NT2/D1 (cell line): ENCODE results near the gene ISOC2.

Experiments used
- DNase-seq: peaks from one replicate; pipeline ENCODE4 v3.0.0-alpha.2; 2011; ENCODE audit warnings: low read depth, low spot score
- H3K27me3 ChIP-seq: 2 replicates; pipeline ENCODE4 v1.6.0; 2011; ENCODE audit warnings: mild to moderate bottlenecking; ENCODE audit not compliant: insufficient read length, insufficient read depth
- H3K36me3 ChIP-seq: 2 replicates; pipeline ENCODE4 v1.6.1; 2011; ENCODE audit warnings: mild to moderate bottlenecking, low read length, mixed read lengths; ENCODE audit not compliant: insufficient read depth, insufficient read length
- H3K4me1 ChIP-seq: 2 replicates; pipeline ENCODE4 v1.5.1; 2011; ENCODE audit not compliant: insufficient read depth, insufficient read length
- H3K4me3 ChIP-seq: 2 replicates; pipeline ENCODE4 v1.5.1; 2011; ENCODE audit warnings: low read depth; ENCODE audit not compliant: insufficient read length
- H3K9ac ChIP-seq: 2 replicates; pipeline ENCODE4 v1.6.0; 2011; ENCODE audit warnings: low read depth; ENCODE audit not compliant: insufficient read length
- H3K9me3 ChIP-seq: 2 replicates; pipeline ENCODE4 v1.5.1; 2011; ENCODE audit warnings: mild to moderate bottlenecking, low read length; ENCODE audit not compliant: insufficient read depth
- SUZ12 ChIP-seq: IDR thresholded peaks from 2 replicates; pipeline ENCODE4 v1.6.1; 2011; ENCODE audit not compliant: insufficient read length, insufficient read depth; ENCODE audit errors: extremely low read depth
- YY1 ChIP-seq: IDR thresholded peaks from 2 replicates; pipeline ENCODE4 v1.6.1; 2011; ENCODE audit not compliant: insufficient read length, insufficient read depth
- ZNF274 ChIP-seq: IDR thresholded peaks from 2 replicates; pipeline ENCODE4 v1.6.1; 2011; ENCODE audit warnings: mild to moderate bottlenecking, low read depth, low read length

The ISOC2 gene, protein sequence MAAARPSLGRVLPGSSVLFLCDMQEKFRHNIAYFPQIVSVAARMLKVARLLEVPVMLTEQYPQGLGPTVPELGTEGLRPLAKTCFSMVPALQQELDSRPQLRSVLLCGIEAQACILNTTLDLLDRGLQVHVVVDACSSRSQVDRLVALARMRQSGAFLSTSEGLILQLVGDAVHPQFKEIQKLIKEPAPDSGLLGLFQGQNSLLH

GRCh38 chr19:55461259-55461973 lies at the start of gene ISOC2:
TSS of gene ISOC2 (minus strand) at chr19:55461642. CDS start at chr19:55456486, 5,156 bp downstream.
- peaks cover 21% of the 10 kb centered on the region for H3K4me1 ChIP-seq
- peak; percentile 98 for DNase-seq
- peak within 1 kb of the TSS; percentile 67 for H3K9ac ChIP-seq
- no peaks in the 10 kb centered on the region for H3K36me3 ChIP-seq
- H3K27me3 ChIP-seq = peaks cover 58% of the 10 kb centered on the region
- no peaks in the 10 kb centered on the region for H3K9me3 ChIP-seq
- H3K4me3 ChIP-seq = peak within 1 kb of the TSS; percentile 75
- no peak for TF ChIP-seq ZNF274
- no peak for TF ChIP-seq YY1
- no peak for TF ChIP-seq SUZ12

DNA sequence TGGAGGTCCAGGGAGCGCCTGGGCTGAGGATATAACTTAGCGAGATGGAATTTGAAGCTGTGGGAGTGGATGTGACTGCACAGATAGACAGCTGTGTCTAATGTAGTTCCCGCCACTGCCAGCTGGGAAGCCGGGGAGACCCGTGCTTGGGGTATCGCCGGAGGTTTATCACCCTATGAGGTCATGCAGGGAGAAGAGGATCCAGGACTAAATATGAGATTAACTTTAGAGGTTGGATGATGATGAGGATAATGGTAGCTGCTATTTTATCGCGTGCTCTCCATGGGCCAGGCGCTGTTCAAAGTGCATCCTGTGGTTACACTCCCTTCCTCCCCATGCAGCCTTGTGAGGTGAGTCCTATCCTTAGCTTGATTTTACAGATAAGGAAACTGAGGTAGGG lies 46.7 kb upstream of the ISOC2 start:
- Histone ChIP-seq H3K4me1 (no peaks in the 10 kb centered on the region), H3K27me3 (peaks cover 17% of the 10 kb centered on the region), H3K36me3 (no peaks in the 10 kb centered on the region), H3K9ac (no peak overlapping the region), H3K9me3 (peaks cover 12% of the 10 kb centered on the region; the same call in 1 of the 2 replicates), H3K4me3 (no peak overlapping the region)
- no peak for TF ChIP-seq YY1
- TF ChIP-seq ZNF274 = no peak
- no peak for TF ChIP-seq SUZ12
- no peak for DNase-seq

- TF ChIP-seq SUZ12 (no peak), YY1 (no peak), ZNF274 (no peak)
- H3K9ac ChIP-seq = no peak overlapping the region
- H3K4me1 ChIP-seq = no peaks in the 10 kb centered on the region
- no peak overlapping the region for H3K4me3 ChIP-seq
- peaks cover 30% of the 10 kb centered on the region for H3K27me3 ChIP-seq
- peaks cover 8% of the 10 kb centered on the region for H3K36me3 ChIP-seq
- H3K9me3 ChIP-seq = peaks cover 14% of the 10 kb centered on the region; the same call in 1 of the 2 replicates
- DNase-seq = no peak
Measured at GRCh38 chr19:55504981-55505380, 43.5 kb upstream of the ISOC2 start.

DNA sequence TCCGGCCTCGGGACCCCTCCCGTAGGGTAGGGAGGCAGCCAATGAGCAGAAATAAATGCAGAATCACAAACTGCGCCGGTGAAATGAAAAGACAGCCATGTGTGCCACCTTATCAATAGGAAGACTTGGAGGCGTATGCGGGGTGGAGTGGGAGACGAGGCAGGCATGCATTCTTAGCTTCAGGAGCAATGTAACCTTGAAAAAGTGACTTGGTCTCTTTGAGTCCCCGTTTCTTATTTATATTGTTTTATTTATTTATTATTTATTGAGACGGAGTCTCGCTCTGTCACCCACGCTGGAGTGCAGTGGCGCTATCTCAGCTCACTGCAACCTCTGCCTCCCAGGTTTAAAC lies 42.8 kb upstream of the ISOC2 start:
- DNase-seq = no peak
- no peak overlapping the region for H3K4me3 ChIP-seq
- H3K9me3 ChIP-seq = peaks cover 14% of the 10 kb centered on the region; the same call in 1 of the 2 replicates
- no peaks in the 10 kb centered on the region for H3K4me1 ChIP-seq
- H3K9ac ChIP-seq = no peak overlapping the region
- TF ChIP-seq SUZ12 = no peak
- peaks cover 30% of the 10 kb centered on the region for H3K27me3 ChIP-seq
- H3K36me3 ChIP-seq = peaks cover 12% of the 10 kb centered on the region

GRCh38 chr19:55503502-55504251 lies 42.2 kb upstream of the ISOC2 start:
- no peak overlapping the region for H3K4me3 ChIP-seq
- peaks cover 14% of the 10 kb centered on the region; the same call in 1 of the 2 replicates for H3K9me3 ChIP-seq
- H3K27me3 ChIP-seq = peaks cover 30% of the 10 kb centered on the region
- H3K36me3 ChIP-seq = peaks cover 12% of the 10 kb centered on the region
- TF ChIP-seq SUZ12 (no peak), YY1 (no peak), ZNF274 (no peak)
- no peak overlapping the region for H3K9ac ChIP-seq
- peak; percentile 71 for DNase-seq
- no peaks in the 10 kb centered on the region for H3K4me1 ChIP-seq

- H3K4me3 ChIP-seq = no peak overlapping the region
Measured at GRCh38 chr19:55503157-55503501, 41.7 kb upstream of the ISOC2 start.

More at GRCh38 chr19:55503157-55503501, 41.7 kb upstream of the ISOC2 start:
- DNase-seq = no peak
- peaks cover 12% of the 10 kb centered on the region for H3K36me3 ChIP-seq
- TF ChIP-seq SUZ12 (no peak), ZNF274 (no peak), YY1 (no peak)
- H3K9ac ChIP-seq = no peak overlapping the region
- H3K27me3 ChIP-seq = peaks cover 34% of the 10 kb centered on the region
- no peaks in the 10 kb centered on the region for H3K4me1 ChIP-seq
- peaks cover 14% of the 10 kb centered on the region; the same call in 1 of the 2 replicates for H3K9me3 ChIP-seq
